ENCODE measurements around the gene KCNA2. TPM values are rescaled to one million over a fixed set of nuclear protein-coding genes. Genes with fewer than 3 reads are reported as not detected.
A peak's percentile ranks its signal among the peaks of the same experiment; 100 is the strongest.

KCNA2 gene
- total and polyA plus RNA-seq, 10 donors = 0.09 to 2.6 (median 1.2) TPM

- Histone ChIP-seq H3K4me3 (no peak overlapping the region), H3K27me3 (replicated peaks in 1 of 7) (no peaks in the 10 kb centered on the region), H3K9me3 (no peaks in the 10 kb centered on the region), H3K27ac (peak overlapping the region in 7 of 8 donors; percentile 39 to 77 (median 58)), H3K4me1 (peaks cover 18 to 77% (median 53%) of the 10 kb centered on the region in 6 donors), H3K36me3 (no peaks in the 10 kb centered on the region)
- intact Hi-C loops (cut with DNase I; ENCODE audit: low total_unique reads) = no loop called here
- no peak for DNase-seq
- 56 to 80% (median 70%) methylated on average over 4 of the region's 4 CpGs for WGBS, 5 donors
- TF ChIP-seq POLR2A (IDR thresholded peaks at IDR 0.05) (no peak), POLR2AphosphoS5 (IDR thresholded peaks at IDR 0.05) (no peak)
- TF ChIP-seq, protein P1, sequence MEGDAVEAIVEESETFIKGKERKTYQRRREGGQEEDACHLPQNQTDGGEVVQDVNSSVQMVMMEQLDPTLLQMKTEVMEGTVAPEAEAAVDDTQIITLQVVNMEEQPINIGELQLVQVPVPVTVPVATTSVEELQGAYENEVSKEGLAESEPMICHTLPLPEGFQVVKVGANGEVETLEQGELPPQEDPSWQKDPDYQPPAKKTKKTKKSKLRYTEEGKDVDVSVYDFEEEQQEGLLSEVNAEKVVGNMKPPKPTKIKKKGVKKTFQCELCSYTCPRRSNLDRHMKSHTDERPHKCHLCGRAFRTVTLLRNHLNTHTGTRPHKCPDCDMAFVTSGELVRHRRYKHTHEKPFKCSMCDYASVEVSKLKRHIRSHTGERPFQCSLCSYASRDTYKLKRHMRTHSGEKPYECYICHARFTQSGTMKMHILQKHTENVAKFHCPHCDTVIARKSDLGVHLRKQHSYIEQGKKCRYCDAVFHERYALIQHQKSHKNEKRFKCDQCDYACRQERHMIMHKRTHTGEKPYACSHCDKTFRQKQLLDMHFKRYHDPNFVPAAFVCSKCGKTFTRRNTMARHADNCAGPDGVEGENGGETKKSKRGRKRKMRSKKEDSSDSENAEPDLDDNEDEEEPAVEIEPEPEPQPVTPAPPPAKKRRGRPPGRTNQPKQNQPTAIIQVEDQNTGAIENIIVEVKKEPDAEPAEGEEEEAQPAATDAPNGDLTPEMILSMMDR (IDR thresholded peaks at IDR 0.05 in 8 of 11, conservative IDR thresholded peaks at IDR 0.05 in 3 of 11) = no peak
These were observed 39.9 kb upstream of the KCNA2 start for GRCh38 chr1:110645821-110646735.

- intact Hi-C loops (cut with DNase I; ENCODE audit: low total_unique reads) = no loop called here
- H3K27me3 ChIP-seq (replicated peaks in 1 of 7) = no peaks in the 10 kb centered on the region
- H3K4me3 ChIP-seq = no peak overlapping the region
- H3K9me3 ChIP-seq = no peaks in the 10 kb centered on the region
- no peaks in the 10 kb centered on the region for H3K36me3 ChIP-seq
- peak overlapping the region in 4 of 8 donors; percentile 46 to 72 (median 66) for H3K27ac ChIP-seq
- DNase-seq = no peak
- TF ChIP-seq POLR2AphosphoS5 (IDR thresholded peaks at IDR 0.05) = no peak
- TF ChIP-seq, protein P1 (IDR thresholded peaks at IDR 0.05 in 8 of 11, conservative IDR thresholded peaks at IDR 0.05 in 3 of 11) = no peak
- no peak for TF ChIP-seq POLR2A (IDR thresholded peaks at IDR 0.05)
- H3K4me1 ChIP-seq = peaks cover 18 to 82% (median 55%) of the 10 kb centered on the region in 6 donors
These were observed 39.1 kb upstream of the KCNA2 start for GRCh38 chr1:110645211-110645610.

- intact Hi-C loops (cut with DNase I; ENCODE audit: low total_unique reads) = no loop called here
- 7 to 18% (median 11%) methylated on average over 4 of the region's 4 CpGs for WGBS, 5 donors
These were observed 37.8 kb upstream of the KCNA2 start for GRCh38 chr1:110643879-110644472.

More at GRCh38 chr1:110643879-110644472, 37.8 kb upstream of the KCNA2 start:
- TF ChIP-seq, protein P1 (IDR thresholded peaks at IDR 0.05 in 8 of 11, conservative IDR thresholded peaks at IDR 0.05 in 3 of 11) = no peak
- TF ChIP-seq POLR2A (IDR thresholded peaks at IDR 0.05) = no peak
- TF ChIP-seq POLR2AphosphoS5 (IDR thresholded peaks at IDR 0.05) = no peak
- no peaks in the 10 kb centered on the region for H3K27me3 ChIP-seq (replicated peaks in 1 of 7)
- H3K9me3 ChIP-seq = no peaks in the 10 kb centered on the region
- no peak overlapping the region for H3K4me3 ChIP-seq
- H3K36me3 ChIP-seq = no peaks in the 10 kb centered on the region
- no peak for DNase-seq
- H3K4me1 ChIP-seq = peaks cover 18 to 94% (median 57%) of the 10 kb centered on the region in 6 donors
- peak overlapping the region in 3 of 8 donors; percentile 21 to 70 (median 59) for H3K27ac ChIP-seq
